Measurements from ENCODE around the gene TEKT4.
"Not testable (repeated sequence)": the region's sequence is repeated elsewhere in the genome, so short reads cannot be mapped to it uniquely, and the experiment has no call there.

TEKT4 gene

DNA sequence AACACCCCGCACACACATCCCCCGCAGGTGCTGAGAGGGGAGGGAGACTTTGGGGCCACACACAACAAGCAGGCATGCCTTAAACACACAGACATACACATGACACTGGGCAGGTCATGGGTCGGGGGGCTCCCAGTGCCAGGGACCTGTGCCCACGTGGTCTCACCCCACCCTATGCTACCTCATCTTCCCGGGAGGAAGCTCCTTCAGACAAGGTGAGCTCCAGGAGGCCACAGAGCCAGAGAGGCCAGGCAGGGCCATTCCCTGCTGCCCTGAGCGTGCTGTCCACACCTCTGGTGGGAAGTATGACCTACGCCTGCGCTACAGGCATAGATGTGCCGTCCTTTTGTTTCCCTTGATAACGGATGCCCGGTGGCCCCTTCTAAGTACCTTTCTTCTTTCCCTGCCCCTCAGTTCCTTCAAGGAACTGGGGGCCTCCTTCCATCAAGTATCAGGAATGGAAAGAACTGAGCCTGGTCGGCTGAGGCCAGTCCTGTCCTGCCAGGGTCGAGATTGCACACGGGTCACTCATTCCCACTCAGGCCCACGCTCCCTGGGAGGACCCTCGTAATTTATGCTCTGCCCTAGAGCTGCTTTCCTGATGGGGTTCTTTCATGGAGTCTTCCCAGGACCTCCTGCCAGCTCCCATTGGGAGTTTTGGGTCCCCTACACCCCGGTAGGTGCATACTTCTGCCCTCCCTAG is 4.7 kb downstream of the TEKT4 start:
- in situ Hi-C loops (cut with MboI; ENCODE audit: low sequenced_read_pairs) = no loop called here

- in situ Hi-C loops (cut with MboI; ENCODE audit: low sequenced_read_pairs) = no loop called here
These were observed 5.3 kb downstream of the TEKT4 start for GRCh38 chr2:94876523-94876863.

DNA sequence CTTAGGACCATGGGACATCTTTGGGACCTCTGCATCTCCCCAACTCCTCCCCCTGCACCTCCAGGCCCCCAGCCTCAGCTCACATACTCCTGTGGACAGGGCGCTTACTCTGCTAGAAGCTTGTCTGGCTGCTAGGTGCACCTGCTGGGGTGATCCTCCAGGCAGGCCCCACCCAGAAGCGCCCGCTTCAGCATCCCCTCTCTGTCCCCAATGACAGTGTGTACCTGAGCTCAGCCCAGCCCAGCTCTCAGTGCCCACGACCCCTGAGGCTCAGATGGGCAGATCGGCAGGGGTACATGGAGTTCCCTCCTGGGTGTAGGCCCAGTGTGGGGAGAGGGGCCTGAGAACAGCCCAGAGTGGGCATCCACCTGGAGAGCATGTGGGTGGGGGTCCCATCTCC is 5.9 kb downstream of the TEKT4 start:
- in situ Hi-C loops (cut with MboI; ENCODE audit: low sequenced_read_pairs) = no loop called here

DNA sequence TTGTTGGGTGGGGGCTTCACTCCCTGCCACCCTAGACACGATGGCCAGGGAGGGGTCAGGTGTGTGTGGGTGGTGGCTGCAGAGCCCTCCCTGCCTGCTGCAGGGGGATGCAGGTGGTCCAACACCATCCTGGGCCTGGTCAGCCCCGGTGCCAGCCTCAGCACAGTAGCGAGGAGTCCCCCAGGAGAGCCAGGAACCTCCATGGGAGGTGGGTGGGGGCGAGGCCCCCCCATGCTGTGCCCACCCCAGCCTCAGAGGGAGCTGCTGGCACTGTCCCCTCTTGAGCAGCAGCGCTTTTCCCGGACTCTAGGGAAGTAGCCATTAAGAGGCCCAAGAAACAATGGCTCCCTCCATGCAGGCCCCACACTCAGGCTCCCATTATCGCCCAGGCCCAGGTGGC is 7.3 kb downstream of the TEKT4 start:
- in situ Hi-C loops (cut with MboI; ENCODE audit: low sequenced_read_pairs) = not testable (repeated sequence)

GRCh38 chr2:94879314-94879981 is 8.2 kb downstream of the TEKT4 start:
- in situ Hi-C loops (cut with MboI; ENCODE audit: low sequenced_read_pairs) = no loop called here

DNA sequence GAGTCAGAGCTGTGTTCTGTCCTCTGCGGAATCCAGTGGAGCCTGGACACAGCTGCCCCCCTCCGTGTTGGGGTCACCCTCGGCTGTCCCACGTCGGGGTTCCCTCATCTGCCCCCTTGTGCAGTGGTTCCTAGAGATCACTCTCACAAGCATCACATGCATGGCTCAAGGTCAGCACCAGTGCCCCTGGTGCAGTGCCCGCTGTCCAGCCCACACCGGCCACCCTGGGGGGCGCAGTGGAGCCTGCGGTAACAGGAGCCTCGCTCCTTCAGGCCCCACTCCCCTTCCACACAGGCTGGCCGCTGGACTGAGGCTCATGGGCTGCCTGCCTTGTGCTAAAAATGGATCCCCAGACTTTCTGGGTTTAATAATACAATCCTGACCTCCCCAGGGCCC is 8.8 kb downstream of the TEKT4 start:
- in situ Hi-C loops (cut with MboI; ENCODE audit: low sequenced_read_pairs) = no loop called here

DNA sequence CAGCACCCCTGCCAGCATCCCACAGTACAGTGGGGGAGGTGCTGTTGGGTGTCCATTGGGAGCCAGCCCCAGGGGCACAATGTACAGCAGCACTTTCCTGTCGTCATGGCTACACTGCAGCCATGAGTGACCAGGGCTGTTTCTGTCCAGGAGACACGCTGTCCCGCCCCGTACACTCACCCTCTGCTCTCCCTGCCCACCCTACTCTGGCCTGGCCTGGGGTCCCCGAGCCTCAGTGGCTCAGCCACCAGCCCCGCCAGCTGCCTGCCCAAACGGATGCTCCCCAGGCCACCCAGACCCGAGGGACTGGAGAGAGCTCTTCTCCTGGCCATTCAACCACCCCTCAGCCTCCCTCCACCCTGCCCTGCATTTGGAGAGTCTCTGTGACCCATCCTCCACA is 9.3 kb downstream of the TEKT4 start:
- in situ Hi-C loops (cut with MboI; ENCODE audit: low sequenced_read_pairs) = no loop called here

DNA sequence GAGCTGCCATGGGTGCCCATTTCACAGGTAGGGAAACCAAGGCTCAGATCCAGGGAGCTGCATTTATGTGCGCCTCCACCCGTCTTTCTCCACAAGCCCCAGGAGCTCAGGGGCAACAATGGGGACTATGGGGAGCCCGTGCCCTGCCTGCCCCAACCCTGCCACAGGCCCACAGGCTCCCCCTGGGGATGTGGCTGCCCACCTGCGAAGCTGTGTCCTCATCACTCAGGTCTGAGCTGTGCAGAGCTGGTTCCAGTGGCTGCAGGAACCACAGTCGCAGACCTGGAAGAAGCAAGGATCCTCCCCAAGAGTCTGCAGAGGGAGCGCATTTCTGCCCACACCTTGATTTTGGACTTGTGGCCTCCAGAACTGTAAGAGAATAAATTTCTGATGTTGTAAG is 9.8 kb downstream of the TEKT4 start:
- in situ Hi-C loops (cut with MboI; ENCODE audit: low sequenced_read_pairs) = no loop called here

- in situ Hi-C loops (cut with MboI; ENCODE audit: low sequenced_read_pairs) = no loop called here
These were observed 19.0 kb downstream of the TEKT4 start for GRCh38 chr2:94890234-94890633.

GRCh38 chr2:94895273-94895672 is 24.0 kb downstream of the TEKT4 start:
- in situ Hi-C loops (cut with MboI; ENCODE audit: low sequenced_read_pairs) = not testable (repeated sequence)

- in situ Hi-C loops (cut with MboI; ENCODE audit: low sequenced_read_pairs) = not testable (repeated sequence)
These were observed 35.7 kb downstream of the TEKT4 start for GRCh38 chr2:94906976-94907375.

- in situ Hi-C loops (cut with MboI; ENCODE audit: low sequenced_read_pairs) = no loop called here
These were observed 52.0 kb downstream of the TEKT4 start for GRCh38 chr2:94923196-94923595.

GRCh38 chr2:94924999-94925398 is 53.8 kb downstream of the TEKT4 start:
- in situ Hi-C loops (cut with MboI; ENCODE audit: low sequenced_read_pairs) = not testable (repeated sequence)
